GM12878 (cell line): ENCODE data around the gene SLC6A16. TPM values are rescaled to one million over a fixed set of nuclear protein-coding genes. Genes with fewer than 3 reads are reported as not detected.
A peak's percentile ranks its signal among the peaks of the same experiment; 100 is the strongest.

ENCODE experiments used
- ATAC-seq: fragments of 200-7000 bp; cut with Tn5 transposase; 3 replicates; pipeline ENCODE4 v1.9.1; 2020; ENCODE audit warnings: mild to moderate bottlenecking, moderate library complexity
- BruUV-seq: library from RNA; stranded (reverse); fragments of 400-500 nt; replicated peaks from 2 replicates; lab custom pipeline; 2021; lab: Mats Ljungman, UMichigan
- CTCF ChIA-PET: fragments of 300-600 bp; sonication (Branson Sonifier 250); formaldehyde crosslinking; extraction: SDS; loops from one replicate; lab custom pipeline; 2021; ENCODE audit warnings: inconsistent platforms; lab: Yijun Ruan, JAX
- POLR2A ChIA-PET: fragments of 350-600 bp; formaldehyde crosslinking; extraction: SDS; loops from one replicate; lab custom pipeline; 2021; ENCODE audit warnings: inconsistent platforms; lab: Charles Lee
- RAD21 ChIA-PET: fragments of 300-600 bp; sonication (Branson Sonifier 250); formaldehyde crosslinking; loops from one replicate; lab custom pipeline; 2023; ENCODE audit warnings: antibody characterized with exemption; ENCODE audit not compliant: unreplicated experiment; lab: Charles Lee
- SMC1A ChIA-PET: fragments of 300-600 bp; sonication (Branson Sonifier 250); formaldehyde crosslinking; loops from one replicate; lab custom pipeline; 2023; ENCODE audit not compliant: unreplicated experiment, uncharacterized antibody; lab: Charles Lee
- DNase-seq: peaks from one replicate; pipeline ENCODE4 v3.0.0-alpha.2; 2011; ENCODE audit warnings: low read depth, low spot score
- FAIRE-seq: peaks from 3 replicates; lab custom pipeline; 2011; peaks lifted over from hg19 to GRCh38; lab: Jason Lieb, UNC
- H2AFZ ChIP-seq: 2 replicates; pipeline ENCODE4 v1.6.0; 2011; ENCODE audit warnings: low read depth, low read length, control low read depth; ENCODE audit not compliant: control insufficient read depth
- H3K27ac ChIP-seq: 2 replicates; pipeline ENCODE4 v1.5.1; 2011; ENCODE audit warnings: control low read depth; ENCODE audit not compliant: control insufficient read depth, insufficient read depth
- H3K27me3 ChIP-seq, 2 experiments: replicated peaks in 1 of 2; 2 replicates each; pipeline versions ENCODE4 v1.6.0 to v1.6.1; 2011; ENCODE audit warnings: low read length in 1 of 2; ENCODE audit not compliant: control insufficient read depth in 2 of 2, insufficient read depth in 2 of 2
- H3K36me3 ChIP-seq, 2 experiments: 2 replicates each; pipeline ENCODE4 v1.5.1; 2011; ENCODE audit warnings: low read length in 1 of 2; ENCODE audit not compliant: control insufficient read depth in 2 of 2, insufficient read depth in 2 of 2
- H3K4me1 ChIP-seq: 2 replicates; pipeline ENCODE4 v1.6.1; 2011; ENCODE audit warnings: mild to moderate bottlenecking, low read length, moderate library complexity, mixed read lengths; ENCODE audit not compliant: control insufficient read depth, insufficient read depth
- H3K4me2 ChIP-seq: 2 replicates; pipeline ENCODE4 v1.6.0; 2011; ENCODE audit warnings: control low read depth; ENCODE audit not compliant: control insufficient read depth, insufficient read depth
- H3K4me3 ChIP-seq: fragments of 200-600 bp; sonication (generic); 2 replicates; pipeline ENCODE4 v1.5.1; 2016
- H3K79me2 ChIP-seq: 2 replicates; pipeline ENCODE4 v1.6.0; 2011; ENCODE audit warnings: low read length; ENCODE audit not compliant: control insufficient read depth, insufficient read depth
- H3K9ac ChIP-seq: 2 replicates; pipeline ENCODE4 v1.8.0; 2011; ENCODE audit warnings: low read length, control low read depth, mixed read lengths; ENCODE audit not compliant: control insufficient read depth, insufficient read depth
- H3K9me3 ChIP-seq: replicated peaks from 3 replicates; pipeline ENCODE4 v1.5.1; 2011; ENCODE audit warnings: mild to moderate bottlenecking, low read length; ENCODE audit not compliant: control insufficient read depth, insufficient read depth
- H4K20me1 ChIP-seq: 2 replicates; pipeline ENCODE4 v1.6.0; 2011; ENCODE audit not compliant: control insufficient read depth, insufficient read depth
- ATF3 ChIP-seq: IDR thresholded peaks from 2 replicates; pipeline ENCODE4 v1.6.1; 2011; ENCODE audit warnings: low read depth, mild to moderate bottlenecking, low read length, moderate library complexity, borderline replicate concordance; ENCODE audit errors: extremely low read depth
- ATF7 ChIP-seq: fragments of 450-650 bp; IDR thresholded peaks from 2 replicates; pipeline ENCODE4 v1.6.1; 2016; ENCODE audit warnings: low read depth, mild to moderate bottlenecking
- E2F8 ChIP-seq: fragments of 450-650 bp; IDR thresholded peaks from 2 replicates; pipeline ENCODE4 v1.6.1; 2018; ENCODE audit warnings: mild to moderate bottlenecking, low read depth, moderate library complexity; ENCODE audit not compliant: partially characterized antibody
- FOXM1 ChIP-seq: IDR thresholded peaks from 2 replicates; pipeline ENCODE4 v1.6.1; 2012; ENCODE audit warnings: low read depth, mild to moderate bottlenecking, inconsistent platforms, low read length, moderate library complexity
- HCFC1 ChIP-seq: fragments of 150-350 bp; IDR thresholded peaks from 2 replicates; pipeline ENCODE4 v1.6.1; 2014; ENCODE audit warnings: low read length
- JUNB ChIP-seq: IDR thresholded peaks from 2 replicates; pipeline ENCODE4 v1.6.1; 2016; ENCODE audit warnings: antibody characterized with exemption, mild to moderate bottlenecking
- MYB ChIP-seq: fragments of 150-350 bp; IDR thresholded peaks from 2 replicates; pipeline ENCODE4 v1.6.1; 2014; ENCODE audit warnings: mild to moderate bottlenecking, low read depth, low read length, borderline replicate concordance
- NFYB ChIP-seq: IDR thresholded peaks from 2 replicates; pipeline ENCODE4 v1.6.1; 2011; ENCODE audit warnings: low read depth, mild to moderate bottlenecking, low read length, improper control_type of control experiment, moderate library complexity; ENCODE audit not compliant: insufficient read depth
- PML ChIP-seq: IDR thresholded peaks from 2 replicates; pipeline ENCODE4 v1.6.1; 2012; ENCODE audit warnings: low read length, inconsistent platforms
- PRDM15 ChIP-seq: fragments of 450-650 bp; formaldehyde crosslinking; IDR thresholded peaks from 2 replicates; pipeline ENCODE4 v1.4.0; 2020; ENCODE audit warnings: mild to moderate bottlenecking, moderate library complexity
- RAD51 ChIP-seq: fragments of 450-650 bp; IDR thresholded peaks from 2 replicates; pipeline ENCODE4 v1.6.1; 2016; ENCODE audit warnings: moderate library complexity, mild to moderate bottlenecking, inconsistent platforms
- SIX5 ChIP-seq: IDR thresholded peaks from 2 replicates; pipeline ENCODE4 v1.6.1; 2011; ENCODE audit warnings: mild to moderate bottlenecking, low read depth, low read length, moderate library complexity; ENCODE audit not compliant: severe bottlenecking
- USF1 ChIP-seq: IDR thresholded peaks from 2 replicates; pipeline ENCODE4 v1.6.1; 2011; ENCODE audit warnings: borderline replicate concordance, low read depth, mild to moderate bottlenecking, moderate library complexity, mixed read lengths, low read length; ENCODE audit not compliant: insufficient read depth; ENCODE audit errors: extremely low read length
- YY1 ChIP-seq: IDR thresholded peaks from 2 replicates; pipeline ENCODE4 v1.6.1; 2011; ENCODE audit warnings: low read depth, mild to moderate bottlenecking, low read length
- ZNF384 ChIP-seq: IDR thresholded peaks from 2 replicates; pipeline ENCODE4 v1.6.1; 2012; ENCODE audit warnings: low read depth, mild to moderate bottlenecking, low read length, improper control_type of control experiment, borderline replicate concordance
- ZNF622 ChIP-seq: fragments of 450-650 bp; IDR thresholded peaks from 2 replicates; pipeline ENCODE4 v1.6.1; 2017; ENCODE audit warnings: mild to moderate bottlenecking, inconsistent platforms
- WGBS: methylation state at CpG from one replicate; pipeline ENCODE4 v1.1.6; 2016; ENCODE audit warnings: low lambda C conversion rate; ENCODE audit not compliant: insufficient replicate concordance, insufficient coverage; ENCODE audit errors: missing lambda C conversion rate; 5-methylcytosine and 5-hydroxymethylcytosine counted together
- in situ Hi-C: fragments of 300-500 bp; cut with MboI; formaldehyde crosslinking; loops from 9 replicates; pipeline ENCODE4 v1.14.3; 2018; ENCODE audit warnings: mixed read lengths
- intact Hi-C: fragments of 100-400 bp; cut with micrococcal nuclease; formaldehyde crosslinking; loops from one replicate; pipeline ENCODE4 v1.14.2; 2022; ENCODE audit not compliant: unreplicated experiment
- polyA plus RNA-seq, 11 experiments: library from polyadenylated mRNA; depleted of rRNA in 4 of 11; unstranded in 6 of 11; stranded (reverse) in 5 of 11; fragments of >200 nt; fragmentation: Nextera tagmentation in 4 of 11; fragmentation: Illumina TruSeq in 1 of 11; extraction: Ambion mirVana in 4 of 11; extraction: Trizol in 1 of 11; gene quantifications; 1 replicate in 1 of 11; 2 replicates in 10 of 11; pipeline versions ENCODE4 v1.2.1 to v1.2.3, GENCODE V29; 2011 to 2016; ENCODE audit warnings: inconsistent platforms in 2 of 11, missing spikeins in 2 of 11, low read depth in 1 of 11
- total RNA-seq, 4 experiments: library from RNA; depleted of rRNA in 3 of 4; stranded (reverse); fragments of >200 nt in 3 of 4; fragmentation: Illumina TruSeq in 1 of 4; extraction: Trizol in 1 of 4; gene quantifications; 2 replicates each; pipeline versions ENCODE4 v1.2.1 to v1.2.3, GENCODE V29; 2013 to 2021

Gene SLC6A16
- total and polyA plus RNA-seq, 10 of the 15 experiments (the other 5 are each of a cell fraction or from before 2014, with no cell fraction given): 0.23 to 3.2 (median 0.54) TPM

GRCh38 chr19:49347835-49348234 lies 22.8 kb upstream of the SLC6A16 start:
- DNase-seq (no peak), FAIRE-seq (no peak), ATAC-seq (peak; percentile 88)
- Histone ChIP-seq H3K9me3 (no peaks in the 10 kb centered on the region; the same call in 2 of the 3 replicates), H3K27ac (no peak overlapping the region), H3K9ac (no peak overlapping the region), H3K27me3 (no peaks in the 10 kb centered on the region), H3K4me2 (no peak overlapping the region), H3K4me1 (peaks cover 3% of the 10 kb centered on the region; the same call in 1 of the 2 replicates), H2AFZ (no peak overlapping the region), H4K20me1 (no peaks in the 10 kb centered on the region), H3K79me2 (no peaks in the 10 kb centered on the region), H3K36me3 (no peaks in the 10 kb centered on the region), H3K4me3 (no peak overlapping the region)
- ChIA-PET CTCF (interaction anchor here (0.8 to 1.4 kb wide), 4 partner anchors 11 to 95 kb away, joined by 3 to 5 read pairs (median 4); no protein-coding TSS in a partner anchor), SMC1A (interaction anchor here (1.0 kb wide), 2 partner anchors 17 to 31 kb away, joined by 3 read pairs; no protein-coding TSS in a partner anchor), RAD21 (interaction anchor here (1.3 kb wide), 1 partner anchor 22 kb away, joined by 3 read pairs; no protein-coding TSS in a partner anchor), POLR2A (interaction anchor here (1.0 kb wide), 1 partner anchor 7 kb away, joined by 5 read pairs; no protein-coding TSS in a partner anchor)
- in situ Hi-C loops: no loop called here
- intact Hi-C loops: no loop called here
- WGBS: 31% methylated on average over 3 of the region's 3 CpGs
- BruUV-seq: no TSS peak
- TF ChIP-seq JUNB: no peak
- peak; percentile 74 for TF ChIP-seq SIX5
- peak; percentile 46; the same call in 1 of the 2 replicates for TF ChIP-seq ATF3
- no peak for TF ChIP-seq PML
- TF ChIP-seq ZNF384: no peak
- no peak for TF ChIP-seq MYB
- TF ChIP-seq YY1: peak; percentile 79
- peak; percentile 70 for TF ChIP-seq USF1
- TF ChIP-seq ZNF622: no peak
- peak; percentile 55; the same call in 1 of the 2 replicates for TF ChIP-seq RAD51
- TF ChIP-seq NFYB: peak; percentile 71
- TF ChIP-seq FOXM1: no peak
- no peak for TF ChIP-seq ATF7
- TF ChIP-seq PRDM15 (CRISPR knock-in tag): no peak
- no peak for TF ChIP-seq E2F8
- TF ChIP-seq HCFC1: peak; percentile 76
